ENCODE measurements around the gene LAMTOR3.
A peak's percentile ranks its signal among the peaks of the same experiment; 100 is the strongest.

Gene LAMTOR3

DNA sequence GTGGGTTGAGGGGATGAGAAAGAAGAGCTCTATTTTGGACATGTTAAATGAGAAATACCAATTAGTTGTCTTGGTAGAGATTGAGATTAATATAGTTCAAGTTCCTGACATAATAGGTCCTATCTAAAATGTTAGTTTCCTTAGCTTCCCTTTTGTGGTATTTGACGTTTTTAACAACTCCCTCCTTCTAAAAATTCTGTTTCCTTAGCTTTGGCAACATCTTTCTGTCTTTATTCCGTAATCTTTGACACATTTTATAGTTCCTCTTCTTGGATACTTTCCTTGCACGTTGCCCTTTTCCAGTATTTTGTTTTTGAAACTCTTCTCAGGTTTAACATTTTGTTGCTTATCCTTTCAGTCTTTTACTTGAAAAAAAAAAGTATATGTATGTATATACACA is 36.9 kb downstream of the LAMTOR3 start:
- H3K4me3 ChIP-seq (ENCODE audit: low read length) = no peak overlapping the region
- H3K36me3 ChIP-seq (ENCODE audit: insufficient read depth, low read length) = no peaks in the 10 kb centered on the region
- no peaks in the 10 kb centered on the region for H3K27me3 ChIP-seq (ENCODE audit: insufficient read depth, low read length)
- H3K9me3 ChIP-seq (ENCODE audit: low read length) = no peaks in the 10 kb centered on the region
- peaks cover 7% of the 10 kb centered on the region for H3K4me1 ChIP-seq (ENCODE audit: insufficient read depth, low read length)
- H2AFZ ChIP-seq (ENCODE audit: low read depth, low read length) = no peak overlapping the region

GRCh38 chr4:99856166-99856565 is 38.1 kb downstream of the LAMTOR3 start:
- Histone ChIP-seq H3K9me3 (ENCODE audit: low read length) (no peaks in the 10 kb centered on the region), H3K36me3 (ENCODE audit: insufficient read depth, low read length) (no peaks in the 10 kb centered on the region), H2AFZ (ENCODE audit: low read depth, low read length) (no peak overlapping the region), H3K4me3 (ENCODE audit: low read length) (no peak overlapping the region), H3K4me1 (ENCODE audit: insufficient read depth, low read length) (peaks cover 7% of the 10 kb centered on the region), H3K27me3 (ENCODE audit: insufficient read depth, low read length) (no peaks in the 10 kb centered on the region)

DNA sequence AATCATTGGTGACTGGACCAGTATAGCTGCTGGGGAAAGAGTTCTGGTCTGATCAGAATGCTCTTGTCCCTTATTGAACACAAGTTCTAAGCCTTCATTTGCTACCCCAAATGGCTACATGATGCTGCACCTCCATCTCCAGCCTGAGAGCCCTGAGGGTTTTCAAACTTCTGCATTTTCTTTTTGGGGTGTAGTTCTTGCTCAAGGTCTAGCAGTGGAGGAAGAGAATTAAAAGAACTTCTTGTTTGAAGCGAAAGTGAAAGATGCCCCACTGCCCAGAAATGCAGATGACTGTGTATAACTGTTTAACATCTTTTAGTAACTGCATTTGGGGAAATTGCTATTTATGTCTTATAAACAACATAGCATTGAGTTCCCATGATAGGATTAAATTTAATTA is 38.5 kb downstream of the LAMTOR3 start:
- Histone ChIP-seq H3K36me3 (ENCODE audit: insufficient read depth, low read length) (no peaks in the 10 kb centered on the region), H3K4me3 (ENCODE audit: low read length) (no peak overlapping the region), H3K9me3 (ENCODE audit: low read length) (no peaks in the 10 kb centered on the region), H3K27me3 (ENCODE audit: insufficient read depth, low read length) (no peaks in the 10 kb centered on the region), H3K4me1 (ENCODE audit: insufficient read depth, low read length) (peaks cover 10% of the 10 kb centered on the region), H2AFZ (ENCODE audit: low read depth, low read length) (no peak overlapping the region)

DNA sequence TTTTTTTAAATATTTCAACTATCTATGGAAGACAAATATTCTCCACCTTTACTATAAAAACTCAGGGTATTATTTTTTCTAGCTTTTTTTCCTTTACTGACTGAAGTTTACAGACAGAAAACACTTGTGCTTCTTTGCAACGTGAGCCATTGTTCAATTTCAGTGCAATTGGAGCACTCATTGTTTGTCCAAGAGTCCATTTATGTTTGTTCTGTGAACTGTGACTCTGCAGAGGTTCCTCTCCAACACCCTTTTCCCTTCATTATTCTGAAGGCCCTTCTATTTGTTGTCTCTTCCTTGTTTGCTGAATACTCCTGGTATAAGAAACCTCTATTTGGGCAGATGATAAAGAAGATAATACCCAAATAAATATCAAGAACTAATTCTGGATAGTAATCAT is 40.2 kb downstream of the LAMTOR3 start:
- Histone ChIP-seq H3K9me3 (ENCODE audit: low read length) (no peaks in the 10 kb centered on the region), H3K36me3 (ENCODE audit: insufficient read depth, low read length) (no peaks in the 10 kb centered on the region), H3K4me3 (ENCODE audit: low read length) (no peak overlapping the region), H2AFZ (ENCODE audit: low read depth, low read length) (no peak overlapping the region), H3K4me1 (ENCODE audit: insufficient read depth, low read length) (peaks cover 10% of the 10 kb centered on the region), H3K27me3 (ENCODE audit: insufficient read depth, low read length) (no peaks in the 10 kb centered on the region)

- peaks cover 10% of the 10 kb centered on the region for H3K4me1 ChIP-seq (ENCODE audit: insufficient read depth, low read length)
- no peaks in the 10 kb centered on the region for H3K9me3 ChIP-seq (ENCODE audit: low read length)
- no peaks in the 10 kb centered on the region for H3K27me3 ChIP-seq (ENCODE audit: insufficient read depth, low read length)
- no peaks in the 10 kb centered on the region for H3K36me3 ChIP-seq (ENCODE audit: insufficient read depth, low read length)
- no peak overlapping the region for H3K4me3 ChIP-seq (ENCODE audit: low read length)
- no peak overlapping the region for H2AFZ ChIP-seq (ENCODE audit: low read depth, low read length)
These were observed 41.0 kb downstream of the LAMTOR3 start for GRCh38 chr4:99853190-99853589.

DNA sequence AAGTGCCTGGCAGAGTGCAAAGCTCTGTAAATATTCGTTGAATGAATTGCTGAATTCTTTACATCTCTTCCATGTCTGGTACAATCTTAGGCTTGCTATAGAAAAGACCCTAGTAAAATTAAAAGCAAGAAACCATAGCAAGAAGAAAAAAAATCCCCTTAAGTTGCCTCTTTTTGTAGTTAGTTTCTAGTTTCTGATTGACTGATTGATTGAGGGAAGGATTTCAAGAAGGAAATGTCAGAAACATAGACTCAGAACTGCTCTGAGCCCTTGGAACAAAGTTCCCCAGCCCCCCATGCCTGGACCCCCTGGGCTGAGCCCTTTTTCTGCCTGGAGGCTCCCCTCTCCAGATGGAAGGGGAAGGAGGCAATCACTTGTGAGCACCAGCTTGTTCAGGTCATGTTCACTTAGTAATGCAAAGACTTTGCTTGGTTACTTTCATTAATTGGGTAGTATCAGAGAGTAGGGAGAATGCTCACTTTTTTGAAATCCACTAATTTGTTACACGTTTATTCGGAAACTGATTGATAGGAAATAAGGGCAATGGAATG is 42.0 kb downstream of the LAMTOR3 start:
- H3K4me3 ChIP-seq (ENCODE audit: low read length) = no peak overlapping the region
- peaks cover 10% of the 10 kb centered on the region for H3K4me1 ChIP-seq (ENCODE audit: insufficient read depth, low read length)
- no peaks in the 10 kb centered on the region for H3K36me3 ChIP-seq (ENCODE audit: insufficient read depth, low read length)
- no peak overlapping the region for H2AFZ ChIP-seq (ENCODE audit: low read depth, low read length)
- H3K9me3 ChIP-seq (ENCODE audit: low read length) = no peaks in the 10 kb centered on the region
- no peaks in the 10 kb centered on the region for H3K27me3 ChIP-seq (ENCODE audit: insufficient read depth, low read length)

DNA sequence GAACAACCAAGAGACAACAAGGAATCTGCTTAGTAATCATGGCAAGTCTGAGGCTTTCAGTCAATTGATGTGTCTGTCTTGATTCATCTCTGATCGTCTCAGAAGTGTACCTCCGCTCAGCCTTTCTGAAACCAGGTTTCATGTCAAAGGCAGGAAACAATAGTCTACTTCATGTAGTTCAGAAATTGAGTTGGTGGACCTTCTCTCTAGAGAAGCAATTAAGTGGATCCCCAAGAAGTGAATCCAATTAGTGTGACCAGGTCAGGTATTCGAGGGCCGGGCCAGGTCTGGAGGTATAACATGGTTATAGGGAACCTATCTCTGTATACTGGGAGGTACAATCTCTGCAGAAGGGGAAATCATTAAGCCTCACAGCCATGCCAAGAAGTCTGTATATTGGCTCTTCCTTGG is 45.6 kb downstream of the LAMTOR3 start:
- H3K4me1 ChIP-seq (ENCODE audit: insufficient read depth, low read length) = peaks cover 23% of the 10 kb centered on the region
- no peak overlapping the region for H2AFZ ChIP-seq (ENCODE audit: low read depth, low read length)
- no peaks in the 10 kb centered on the region for H3K9me3 ChIP-seq (ENCODE audit: low read length)
- no peak overlapping the region for H3K4me3 ChIP-seq (ENCODE audit: low read length)
- no peaks in the 10 kb centered on the region for H3K27me3 ChIP-seq (ENCODE audit: insufficient read depth, low read length)
- no peaks in the 10 kb centered on the region for H3K36me3 ChIP-seq (ENCODE audit: insufficient read depth, low read length)

DNA sequence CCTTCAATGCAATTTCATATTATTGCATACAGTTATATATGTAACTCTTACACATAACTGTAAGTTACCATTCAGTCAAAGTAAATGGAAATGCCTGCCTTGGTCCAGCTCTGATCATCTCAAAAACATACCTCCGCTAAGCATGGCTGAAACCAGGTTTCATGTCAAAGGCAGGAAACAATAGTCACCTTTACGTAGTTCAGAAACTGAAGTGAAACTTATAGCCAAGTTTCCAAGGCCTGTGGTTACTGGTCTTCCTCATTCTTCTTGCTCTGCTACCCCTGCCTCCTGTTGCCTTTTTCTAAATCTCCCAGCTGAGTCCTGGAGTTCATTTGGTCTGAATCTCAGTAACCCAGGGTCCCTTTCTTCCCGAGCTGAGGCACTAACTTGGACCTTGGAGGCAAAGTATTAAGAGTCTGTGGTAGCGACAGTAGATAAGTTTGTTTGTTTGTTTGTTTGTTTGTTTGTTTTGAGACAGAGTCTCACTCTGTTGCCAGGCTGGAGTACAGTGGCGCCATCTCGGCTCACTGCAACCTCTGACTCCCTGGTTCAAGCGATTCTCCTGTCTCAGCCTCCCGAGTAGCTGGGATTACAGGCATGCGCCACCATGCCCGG is 46.8 kb downstream of the LAMTOR3 start:
- Histone ChIP-seq H3K36me3 (ENCODE audit: insufficient read depth, low read length) (no peaks in the 10 kb centered on the region), H3K4me3 (ENCODE audit: low read length) (no peak overlapping the region), H3K4me1 (ENCODE audit: insufficient read depth, low read length) (peaks cover 23% of the 10 kb centered on the region), H3K27me3 (ENCODE audit: insufficient read depth, low read length) (no peaks in the 10 kb centered on the region), H2AFZ (ENCODE audit: low read depth, low read length) (no peak overlapping the region), H3K9me3 (ENCODE audit: low read length) (no peaks in the 10 kb centered on the region)

DNA sequence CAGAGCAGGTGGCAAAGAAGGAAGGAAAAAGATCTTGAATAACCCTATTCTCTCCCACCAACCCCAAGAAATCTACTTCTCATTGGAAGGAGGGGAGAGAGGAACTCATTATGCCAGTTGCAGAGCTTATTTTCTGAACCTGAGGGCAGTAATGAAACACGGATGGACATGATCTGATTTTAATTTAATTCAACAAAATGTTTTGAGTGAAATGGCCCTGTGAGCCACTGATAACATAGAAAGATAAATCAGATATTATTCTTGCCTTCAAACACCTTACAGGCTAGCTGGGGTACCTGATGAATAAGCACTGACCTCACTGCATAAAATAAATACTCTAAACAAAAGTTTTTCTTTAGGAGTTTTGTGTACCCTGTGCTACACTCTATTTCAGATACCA is 47.3 kb downstream of the LAMTOR3 start:
- Histone ChIP-seq H3K27me3 (ENCODE audit: insufficient read depth, low read length) (no peaks in the 10 kb centered on the region), H2AFZ (ENCODE audit: low read depth, low read length) (no peak overlapping the region), H3K36me3 (ENCODE audit: insufficient read depth, low read length) (no peaks in the 10 kb centered on the region), H3K9me3 (ENCODE audit: low read length) (no peaks in the 10 kb centered on the region), H3K4me3 (ENCODE audit: low read length) (no peak overlapping the region), H3K4me1 (ENCODE audit: insufficient read depth, low read length) (peaks cover 23% of the 10 kb centered on the region)

DNA sequence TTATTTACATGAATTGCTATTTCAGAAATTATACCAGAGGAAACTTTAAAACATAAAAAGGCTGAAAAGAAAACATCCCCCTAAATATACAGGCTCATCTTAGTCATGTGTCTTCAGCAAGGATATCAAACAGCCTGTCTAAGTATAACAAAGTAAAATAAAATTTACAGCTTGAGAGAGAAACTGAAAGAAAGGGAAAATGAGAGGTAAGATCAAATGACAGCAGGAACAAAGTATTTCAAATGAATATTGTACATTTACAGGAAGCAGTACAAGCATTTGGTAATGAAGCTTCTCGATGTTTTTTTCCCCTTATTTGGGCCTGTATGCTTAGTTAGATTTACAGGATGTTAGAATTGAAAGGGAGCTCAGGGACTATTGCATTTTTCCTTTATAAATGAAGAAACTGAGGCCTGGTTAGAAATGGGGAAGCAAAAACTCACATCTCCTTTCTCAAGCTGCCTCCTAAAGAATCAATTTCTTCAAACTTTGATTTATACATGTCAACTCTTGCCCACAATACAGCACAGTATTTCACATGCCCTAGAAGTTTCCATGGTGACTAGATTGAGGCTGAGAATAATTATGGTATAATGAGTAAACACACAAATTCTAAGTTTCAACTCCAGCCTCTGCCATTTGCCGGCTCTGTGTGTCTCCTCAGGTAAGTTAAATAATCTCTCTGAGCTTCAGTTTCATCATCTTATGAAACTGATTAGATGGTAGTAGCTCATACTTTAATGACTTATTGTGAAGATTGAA is 48.3 kb downstream of the LAMTOR3 start:
- no peaks in the 10 kb centered on the region for H3K36me3 ChIP-seq (ENCODE audit: insufficient read depth, low read length)
- no peaks in the 10 kb centered on the region for H3K27me3 ChIP-seq (ENCODE audit: insufficient read depth, low read length)
- H3K4me3 ChIP-seq (ENCODE audit: low read length) = no peak overlapping the region
- H2AFZ ChIP-seq (ENCODE audit: low read depth, low read length) = peak overlapping the region; percentile 32
- H3K4me1 ChIP-seq (ENCODE audit: insufficient read depth, low read length) = peaks cover 22% of the 10 kb centered on the region
- no peaks in the 10 kb centered on the region for H3K9me3 ChIP-seq (ENCODE audit: low read length)

- Histone ChIP-seq H3K4me3 (ENCODE audit: low read length) (no peak overlapping the region), H3K36me3 (ENCODE audit: insufficient read depth, low read length) (no peaks in the 10 kb centered on the region), H2AFZ (ENCODE audit: low read depth, low read length) (no peak overlapping the region), H3K4me1 (ENCODE audit: insufficient read depth, low read length) (peaks cover 21% of the 10 kb centered on the region), H3K27me3 (ENCODE audit: insufficient read depth, low read length) (no peaks in the 10 kb centered on the region), H3K9me3 (ENCODE audit: low read length) (no peaks in the 10 kb centered on the region)
These were observed 49.0 kb downstream of the LAMTOR3 start for GRCh38 chr4:99845179-99845578.

DNA sequence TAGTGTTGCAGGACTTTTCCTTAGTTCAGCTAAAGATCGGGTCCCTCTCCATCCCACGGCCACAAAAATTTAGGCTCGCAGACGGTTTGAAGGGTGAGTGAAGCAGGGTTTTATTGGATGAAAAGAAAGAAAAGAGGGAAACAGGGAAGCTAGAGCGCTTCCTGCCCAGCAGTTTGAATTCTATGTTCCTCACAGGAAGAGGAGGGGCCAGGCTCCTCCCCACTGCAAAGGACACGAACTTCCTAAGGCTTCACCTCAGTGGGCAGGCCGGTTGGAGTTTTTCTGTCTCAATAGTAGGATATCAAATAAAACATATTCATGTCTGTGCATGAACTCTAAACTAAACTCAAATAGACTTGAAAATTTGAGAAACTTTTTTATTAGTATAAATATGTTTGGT is 50.2 kb downstream of the LAMTOR3 start:
- H3K4me3 ChIP-seq (ENCODE audit: low read length) = no peak overlapping the region

GRCh38 chr4:99843413-99843812 is 50.8 kb downstream of the LAMTOR3 start:
- Histone ChIP-seq H2AFZ (ENCODE audit: low read depth, low read length) (no peak overlapping the region), H3K9me3 (ENCODE audit: low read length) (no peaks in the 10 kb centered on the region), H3K4me1 (ENCODE audit: insufficient read depth, low read length) (peaks cover 21% of the 10 kb centered on the region), H3K36me3 (ENCODE audit: insufficient read depth, low read length) (no peaks in the 10 kb centered on the region), H3K4me3 (ENCODE audit: low read length) (no peak overlapping the region), H3K27me3 (ENCODE audit: insufficient read depth, low read length) (no peaks in the 10 kb centered on the region)

More for the DNA sequence above, 50.2 kb downstream of the LAMTOR3 start:
- Histone ChIP-seq H3K36me3 (ENCODE audit: insufficient read depth, low read length) (no peaks in the 10 kb centered on the region), H3K9me3 (ENCODE audit: low read length) (no peaks in the 10 kb centered on the region), H3K27me3 (ENCODE audit: insufficient read depth, low read length) (no peaks in the 10 kb centered on the region), H3K4me1 (ENCODE audit: insufficient read depth, low read length) (peaks cover 21% of the 10 kb centered on the region), H2AFZ (ENCODE audit: low read depth, low read length) (peak overlapping the region; percentile 54)
